Inflammatory macrophage treated with lipopolysaccharide for 1 hour (primary cell): ENCODE data around the gene IER3.
"Not testable (repeated sequence)": the region's sequence is repeated elsewhere in the genome, so short reads cannot be mapped to it uniquely, and the experiment has no call there.

ENCODE experiments used
- DNase-seq, 2 donors: peaks; one replicate each; pipeline ENCODE4 v3.0.0-alpha.2; 2020 to 2022

Gene IER3

GRCh38 chr6:30722280-30723112, 21.9 kb downstream of the IER3 start:
- DNase-seq = peak; percentile 66 to 99

DNA sequence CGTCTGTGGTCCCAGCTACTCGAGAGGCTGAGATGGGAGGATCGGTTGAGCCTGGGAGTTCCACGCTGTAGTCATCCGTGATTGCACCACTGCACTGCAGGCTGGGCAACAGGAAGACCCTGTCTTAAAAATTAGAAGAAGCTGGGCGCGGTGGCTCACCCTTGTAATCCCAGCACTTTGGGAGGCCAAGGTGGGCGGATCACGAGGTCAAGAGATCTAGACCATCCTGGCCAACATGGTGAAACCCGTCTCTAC, 22.4 kb downstream of the IER3 start:
- peak; percentile 82 to 90 for DNase-seq

- peak; percentile 95 to 98 for DNase-seq
These were observed 22.9 kb downstream of the IER3 start for GRCh38 chr6:30721198-30722024.

DNA sequence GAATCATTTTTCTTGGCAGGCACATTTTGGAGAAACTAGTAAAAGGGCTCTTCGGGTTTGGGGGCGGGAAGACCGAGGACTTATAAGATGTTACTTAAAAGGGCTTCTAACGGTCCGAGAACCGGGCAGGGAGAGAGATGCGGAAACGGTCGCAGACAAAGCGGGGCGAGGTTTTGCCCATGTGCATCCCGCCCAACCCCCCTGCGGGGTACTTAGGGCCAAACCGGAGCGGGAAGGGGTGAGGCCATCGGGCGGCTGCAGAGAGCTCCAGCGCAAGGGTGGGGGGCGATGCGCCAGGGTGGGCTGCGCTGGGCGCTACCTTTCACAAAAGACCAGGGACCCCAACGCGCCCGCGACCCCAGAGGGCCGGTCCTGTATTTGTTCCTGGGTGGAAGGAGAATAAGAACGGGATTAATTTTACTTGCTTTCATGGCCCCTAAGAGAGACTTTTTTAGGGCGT, 23.6 kb downstream of the IER3 start:
- DNase-seq = peak; percentile 61 to 64

GRCh38 chr6:30719791-30720737, 24.3 kb downstream of the IER3 start, which contains the start of gene TUBB:
TUBB (plus strand) TSS chr6:30720352; CDS start chr6:30720507, 155 bp downstream.
- peak; percentile 97 to 99 for DNase-seq

- no peak for DNase-seq
These were observed 25.0 kb downstream of the IER3 start for GRCh38 chr6:30719356-30719755.

DNA sequence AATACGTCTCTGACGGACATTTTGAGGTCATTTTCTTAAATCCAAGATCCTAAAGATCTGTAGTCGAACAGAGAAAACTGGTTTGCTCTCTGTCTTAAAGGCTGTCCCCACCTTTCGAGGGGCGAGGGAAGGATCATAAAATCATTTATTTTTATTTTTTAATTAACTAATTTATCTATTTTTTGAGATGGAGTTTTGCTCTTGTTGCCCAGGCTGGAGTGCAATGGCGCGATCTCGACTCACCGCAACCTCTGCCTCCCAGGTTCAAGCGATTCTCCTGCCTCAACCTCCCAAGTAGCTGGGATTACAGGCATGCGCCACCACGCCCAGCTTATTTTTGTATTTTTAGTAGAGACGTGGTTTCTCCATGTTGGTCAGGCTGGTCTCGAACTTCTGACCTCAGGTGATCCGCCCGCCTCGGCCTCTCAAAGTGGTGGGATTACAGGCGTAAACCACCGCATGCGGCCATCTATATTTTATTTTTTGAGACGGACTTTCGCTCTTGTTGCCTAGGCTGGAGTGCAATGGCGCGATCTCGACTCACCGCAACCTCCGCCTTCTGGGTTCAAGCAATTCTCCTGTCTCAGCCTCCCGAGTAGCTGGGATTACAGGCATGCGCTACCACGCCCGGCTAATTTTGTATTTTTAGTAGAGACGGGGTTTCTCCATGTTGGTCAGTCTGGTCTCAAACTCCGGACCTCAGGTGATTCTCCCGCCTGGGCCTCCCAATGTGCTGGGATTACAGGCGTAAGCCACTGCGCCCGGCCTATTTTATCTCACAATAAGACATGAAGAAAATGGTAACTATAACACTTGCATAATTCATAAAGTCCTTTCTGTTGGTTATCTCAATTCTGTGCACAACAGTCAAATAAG, 26.3 kb downstream of the IER3 start:
- DNase-seq = not testable (repeated sequence)

DNA sequence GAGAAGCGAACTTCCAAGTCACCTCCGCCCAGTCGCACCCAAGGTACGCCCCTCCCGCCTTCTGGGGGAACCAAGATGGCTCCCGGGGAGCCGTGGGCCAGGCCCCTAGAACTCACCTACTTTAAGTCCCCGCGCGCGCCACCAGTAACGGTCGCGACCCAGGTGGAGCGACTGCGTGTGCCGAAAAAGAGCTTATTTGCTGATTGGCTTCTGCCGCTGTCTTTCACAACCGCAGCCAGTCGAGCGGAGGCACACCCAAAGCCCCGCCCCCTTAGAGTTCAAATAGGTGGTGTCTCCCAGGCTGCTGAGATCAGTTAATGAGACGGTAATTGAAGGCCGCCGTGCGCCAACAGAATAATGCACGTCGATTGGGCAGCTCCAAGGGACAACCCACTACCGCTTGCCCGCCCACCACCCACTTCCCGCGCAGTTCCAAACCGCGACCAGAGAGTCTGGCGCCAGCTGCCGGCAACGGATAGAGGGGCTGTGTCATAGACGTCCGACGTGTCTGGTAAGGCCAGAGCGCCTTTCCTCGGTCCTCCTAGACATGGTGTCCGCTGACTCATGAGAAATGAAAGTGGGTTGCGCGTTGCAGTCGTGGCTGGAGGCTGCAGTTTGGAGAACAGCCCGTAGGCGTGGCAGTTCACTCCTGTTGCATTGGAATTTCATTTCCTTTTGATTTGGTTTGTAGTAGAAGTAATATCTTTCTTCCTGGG, 27.1 kb downstream of the IER3 start, which contains the start of gene MDC1:
Gene MDC1 (minus strand): TSS at position 153 of the 716 bp plus-strand sequence. CDS start 2,106 bp downstream, outside the sequence.
- peak; percentile 98 to 100 for DNase-seq

DNA sequence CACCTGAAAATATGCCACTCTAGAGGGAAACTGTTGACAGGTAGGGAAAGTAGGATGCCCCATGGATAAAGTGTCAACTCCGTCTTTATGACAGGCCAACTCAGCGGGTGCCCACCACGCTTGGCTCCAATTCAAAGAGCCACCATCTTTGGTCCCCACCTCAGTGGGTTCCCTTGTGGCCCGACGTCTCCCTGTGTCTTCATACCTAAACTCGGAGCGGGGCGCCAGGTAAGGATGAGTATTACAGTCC, 27.5 kb downstream of the IER3 start:
- DNase-seq = no peak

GRCh38 chr6:30714263-30714662, 30.1 kb downstream of the IER3 start:
- DNase-seq = no peak

DNA sequence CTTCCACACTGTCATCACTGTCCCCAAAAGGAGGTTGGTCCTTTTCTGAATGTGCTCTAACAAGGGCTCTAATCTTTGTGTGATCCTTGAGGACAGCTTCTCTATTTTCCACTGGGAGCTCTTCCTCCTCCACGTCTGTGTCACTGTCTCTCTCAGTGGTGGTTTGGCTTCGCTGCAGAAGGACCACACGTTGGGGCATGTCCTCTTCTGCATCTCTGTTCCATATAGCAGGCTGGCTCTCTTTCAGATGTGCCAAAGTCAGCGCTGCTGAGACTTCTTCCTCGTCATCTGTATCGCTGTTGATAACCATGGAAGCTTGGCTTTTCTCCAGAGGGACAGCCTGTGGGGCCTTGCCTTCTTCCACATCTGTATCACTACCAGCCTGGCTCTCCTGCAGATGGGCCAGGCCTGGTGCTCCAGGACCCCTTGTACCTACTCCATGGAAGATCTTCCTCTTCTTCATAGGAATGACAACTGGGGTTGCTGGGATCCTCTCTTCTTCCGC, 31.9 kb downstream of the IER3 start:
- no peak for DNase-seq

GRCh38 chr6:30711758-30712380, 32.5 kb downstream of the IER3 start:
- no peak for DNase-seq

- no peak for DNase-seq
These were observed 35.1 kb downstream of the IER3 start for GRCh38 chr6:30709101-30709868.

GRCh38 chr6:30707281-30707850, 37.0 kb downstream of the IER3 start:
- no peak for DNase-seq

DNA sequence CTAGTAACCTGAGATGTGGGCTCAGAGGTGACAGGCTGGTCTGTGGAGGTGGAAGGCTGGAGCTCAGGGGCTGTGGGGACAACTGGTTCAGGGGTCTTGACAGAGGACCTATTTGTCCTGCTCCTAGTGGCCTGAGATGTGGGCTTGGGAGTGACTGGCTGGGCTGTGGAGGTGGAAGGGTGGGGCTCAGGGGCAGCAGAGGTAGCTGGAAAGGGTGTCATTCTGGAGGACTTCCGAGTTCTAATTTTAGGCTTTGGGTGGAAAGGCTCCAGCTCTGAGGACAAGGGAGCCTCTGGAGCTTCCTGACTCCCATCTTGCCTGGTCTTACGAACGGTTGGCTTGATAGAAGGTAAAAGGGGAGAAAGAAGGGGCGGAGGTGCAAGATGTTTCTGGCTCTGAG, 38.7 kb downstream of the IER3 start:
- DNase-seq = no peak

- peak in 1 of 2 donors; percentile 34 for DNase-seq
These were observed 40.5 kb downstream of the IER3 start for GRCh38 chr6:30703821-30704220.

DNA sequence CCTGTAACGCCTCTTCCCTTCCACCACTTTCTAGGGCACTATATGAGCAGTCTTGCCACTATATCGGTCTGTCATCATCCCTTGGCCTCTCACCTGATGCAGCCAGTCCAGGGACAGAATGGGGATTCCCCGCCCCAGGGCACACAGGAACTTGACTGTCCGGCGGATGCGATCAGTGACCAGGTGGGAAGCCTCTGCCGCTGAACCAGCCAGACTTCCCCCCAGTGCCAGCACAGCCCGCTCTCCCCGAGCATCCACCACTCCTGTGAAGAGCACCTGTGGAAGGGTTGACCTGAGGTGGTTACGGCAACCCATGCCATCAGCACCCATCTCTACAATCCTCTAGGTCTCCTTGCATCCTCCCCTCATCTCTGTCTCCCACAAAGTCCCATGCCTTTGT, 41.3 kb downstream of the IER3 start:
- no peak for DNase-seq

GRCh38 chr6:30700340-30700739, 44.0 kb downstream of the IER3 start:
- DNase-seq = peak; percentile 71 to 77

GRCh38 chr6:30696432-30696831, 47.9 kb downstream of the IER3 start:
- no peak for DNase-seq
